HG03159 (cell line): Measurements from ENCODE around the gene TNFSF10.
A peak's percentile ranks its signal among the peaks of the same experiment; 100 is the strongest.
"Not testable (repeated sequence)": the region's sequence is repeated elsewhere in the genome, so short reads cannot be mapped to it uniquely, and the experiment has no call there.

ENCODE experiments used
- ATAC-seq: cut with Tn5 transposase; IDR thresholded peaks from one replicate; pipeline ENCODE4 v1.9.1; 2021; ENCODE audit warnings: mild to moderate bottlenecking, moderate library complexity; ENCODE audit not compliant: unreplicated experiment

The TNFSF10 gene

DNA sequence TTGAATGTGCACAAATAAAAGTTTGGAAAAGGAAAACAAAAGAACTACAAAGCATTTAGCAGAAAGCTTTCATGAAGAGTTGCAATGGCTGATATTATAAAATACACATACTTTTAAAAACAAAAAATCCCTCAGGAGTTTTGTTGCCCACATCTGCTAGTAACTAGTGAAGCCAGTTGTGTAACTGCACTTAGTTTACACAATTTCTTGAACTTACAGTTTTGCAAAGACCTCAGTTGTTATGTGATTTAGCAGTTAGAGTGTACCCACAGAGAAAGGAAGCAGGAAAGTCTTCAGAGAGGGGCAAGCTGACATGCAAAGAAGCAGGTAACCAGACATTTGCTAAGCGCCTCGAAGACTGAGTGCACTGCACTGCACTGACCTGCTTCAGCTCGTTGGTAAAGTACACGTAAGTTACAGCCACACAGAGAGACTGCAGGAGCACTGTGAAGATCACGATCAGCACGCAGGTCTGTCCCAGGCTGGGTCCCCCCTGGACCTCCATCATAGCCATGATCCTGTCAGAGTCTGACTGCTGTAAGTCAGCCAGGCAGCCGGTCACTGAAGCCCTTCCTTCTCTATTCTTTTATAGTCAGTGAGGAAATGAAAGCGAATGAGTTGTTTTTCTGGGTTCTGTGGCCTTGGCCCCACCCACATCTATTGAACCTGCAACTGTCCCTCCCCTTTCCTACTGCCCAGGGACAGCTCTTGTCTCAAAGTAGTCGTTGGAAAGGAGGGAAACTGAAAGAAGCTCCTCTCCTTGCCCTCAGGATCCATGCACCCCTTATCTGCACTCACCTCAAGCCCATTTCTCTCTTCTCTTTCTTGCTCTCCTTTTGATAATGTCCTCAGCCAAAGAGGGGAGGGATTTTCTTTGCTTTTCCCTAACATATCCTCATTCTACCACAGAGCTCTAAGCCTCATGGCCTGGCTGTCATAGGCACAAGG, at the start of gene TNFSF10:
TSS of gene TNFSF10 (minus strand) at position 560 of the 948 bp plus-strand sequence. CDS start at position 514, 46 bp downstream.
- ATAC-seq = peak; percentile 92

DNA sequence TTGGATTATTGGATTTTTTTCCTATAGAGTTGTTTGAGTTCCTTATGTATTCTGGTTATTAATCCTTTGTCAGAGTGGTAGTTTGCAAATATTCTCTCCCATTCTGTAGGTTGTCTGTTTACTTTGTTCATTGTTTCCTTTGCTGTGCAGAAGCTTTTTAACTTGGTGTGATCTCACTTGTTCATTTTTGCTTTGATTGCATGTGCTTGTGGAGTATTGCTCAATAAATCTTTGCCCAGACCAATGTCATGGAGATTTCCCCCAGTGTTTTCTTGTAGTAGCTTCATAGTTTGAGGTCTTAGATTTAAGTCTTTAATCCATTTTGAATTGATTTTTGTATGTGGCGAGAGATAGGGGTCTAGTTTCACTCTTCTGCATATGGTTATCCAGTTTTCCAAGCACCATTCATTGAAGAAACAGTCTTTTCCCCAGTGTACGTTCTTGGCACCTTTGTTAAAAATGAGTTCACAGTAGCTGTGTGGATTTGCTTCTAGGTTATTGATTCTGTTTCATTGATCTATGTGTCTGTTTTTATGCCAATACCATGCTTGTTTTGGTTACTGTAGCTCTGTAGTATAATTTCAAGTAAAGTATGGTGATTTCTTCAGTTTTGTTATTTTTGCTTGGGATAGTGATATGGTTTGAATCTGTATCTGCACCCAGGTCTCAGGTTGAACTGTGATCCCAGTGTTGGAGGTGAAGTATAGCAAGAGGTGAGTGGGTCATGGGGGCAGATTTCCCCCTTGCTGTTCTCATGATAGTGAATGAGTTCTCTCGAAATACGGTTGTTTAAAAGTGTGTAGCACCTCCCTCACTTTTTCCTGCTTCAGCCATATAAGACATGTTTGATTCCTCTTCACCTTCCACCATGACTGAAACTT, 46.1 kb upstream of the TNFSF10 start:
- no peak for ATAC-seq

DNA sequence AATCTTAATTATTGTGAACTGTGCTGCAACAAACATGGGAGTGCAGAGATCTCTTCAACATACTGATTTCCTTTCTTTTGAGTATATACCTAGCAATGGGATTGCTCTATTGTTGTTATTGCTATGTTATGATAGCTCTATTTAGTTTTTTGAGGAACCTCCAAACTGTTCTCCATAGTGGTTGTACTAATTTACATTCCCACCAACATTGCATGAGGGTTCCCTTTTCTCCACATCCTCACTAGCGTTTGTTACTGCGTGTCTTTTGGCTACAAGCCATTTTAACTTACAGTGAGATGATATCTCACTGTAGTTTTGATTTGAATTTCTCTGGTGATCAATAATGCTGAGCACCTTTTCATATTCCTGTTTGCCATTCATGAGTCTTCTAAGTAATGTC, 45.5 kb upstream of the TNFSF10 start:
- no peak for ATAC-seq

DNA sequence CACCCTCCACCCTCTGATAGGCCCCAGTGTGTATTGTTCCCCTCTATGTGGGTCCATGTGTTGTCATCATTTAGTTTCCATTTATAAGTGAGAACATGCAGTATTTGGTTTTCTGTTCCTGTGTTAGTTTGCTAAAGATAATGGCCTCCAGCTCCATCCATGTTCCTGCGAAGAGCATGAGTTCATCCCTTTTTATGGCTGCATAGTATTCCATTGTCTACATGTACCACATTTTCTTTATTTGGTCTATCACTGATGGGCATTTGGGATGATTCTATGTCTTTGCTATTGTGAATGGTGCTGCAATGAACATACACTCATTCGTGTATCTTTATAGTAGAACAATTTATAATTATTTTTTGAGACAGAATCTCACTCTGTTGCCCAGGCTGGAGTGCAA, 43.6 kb upstream of the TNFSF10 start:
- ATAC-seq = not testable (repeated sequence)

DNA sequence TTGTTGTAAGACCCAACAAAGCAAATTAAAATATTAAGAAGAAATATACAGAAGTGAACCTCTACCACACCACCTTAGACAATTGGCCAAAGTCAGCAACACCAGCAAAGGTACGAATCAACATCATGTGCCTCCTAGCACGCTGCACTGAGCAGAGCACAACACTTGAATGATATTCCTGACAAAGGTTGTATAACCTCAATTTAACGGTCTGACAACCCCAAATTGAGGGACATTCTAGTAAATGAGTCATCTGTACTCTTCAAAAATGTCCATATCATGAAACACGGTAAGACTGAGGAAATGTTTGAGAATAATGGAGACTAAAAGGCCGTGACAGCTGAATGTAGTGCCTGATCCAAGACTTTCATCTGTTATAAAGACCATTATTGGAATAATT, 41.3 kb upstream of the TNFSF10 start:
- no peak for ATAC-seq

DNA sequence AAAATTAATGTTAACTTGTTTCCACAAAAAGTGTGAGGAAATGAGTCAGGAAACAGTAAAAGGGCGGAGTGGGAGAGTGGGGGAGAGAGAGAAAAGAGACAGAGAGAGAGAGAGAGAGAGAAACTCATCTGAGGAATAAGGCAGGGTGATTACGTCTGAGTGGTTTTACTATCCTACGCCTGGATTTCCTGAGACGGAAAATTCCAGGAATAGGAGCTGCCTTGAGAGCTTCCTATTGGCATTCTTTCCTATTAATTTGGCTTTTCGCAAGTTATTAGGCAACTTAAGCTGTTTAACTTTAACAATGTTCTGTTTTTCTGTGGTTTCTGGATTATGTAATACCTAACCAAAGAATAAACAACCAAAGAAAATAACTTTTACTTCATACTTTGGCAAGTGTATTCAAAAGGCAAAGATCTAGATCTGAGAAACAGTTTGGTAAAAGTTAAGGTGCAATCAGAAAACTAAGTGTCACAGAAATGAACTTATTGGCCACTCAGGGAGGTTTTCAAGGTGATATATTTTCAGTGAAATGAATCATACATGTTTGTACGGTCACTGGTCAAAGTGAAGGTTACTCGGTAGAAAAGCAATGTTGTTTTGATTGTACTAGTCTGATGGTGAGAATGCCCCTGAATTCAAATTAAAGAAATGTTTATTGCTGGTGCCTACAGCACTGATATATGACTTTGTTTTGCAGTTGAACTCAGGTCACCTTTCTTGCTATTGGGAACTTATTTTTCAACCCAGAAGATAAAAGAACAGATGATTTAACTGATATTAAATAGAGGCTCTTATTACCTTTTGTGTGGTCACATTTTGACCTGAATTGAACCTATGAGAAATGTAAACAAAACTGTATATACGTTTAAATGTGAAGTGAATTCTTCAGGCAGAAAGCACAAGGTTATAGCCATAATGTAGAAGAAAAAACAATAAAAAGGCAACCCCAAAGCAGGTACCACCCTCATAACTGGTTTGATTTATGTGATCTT, 39.9 kb upstream of the TNFSF10 start:
- peak; percentile 68 for ATAC-seq

DNA sequence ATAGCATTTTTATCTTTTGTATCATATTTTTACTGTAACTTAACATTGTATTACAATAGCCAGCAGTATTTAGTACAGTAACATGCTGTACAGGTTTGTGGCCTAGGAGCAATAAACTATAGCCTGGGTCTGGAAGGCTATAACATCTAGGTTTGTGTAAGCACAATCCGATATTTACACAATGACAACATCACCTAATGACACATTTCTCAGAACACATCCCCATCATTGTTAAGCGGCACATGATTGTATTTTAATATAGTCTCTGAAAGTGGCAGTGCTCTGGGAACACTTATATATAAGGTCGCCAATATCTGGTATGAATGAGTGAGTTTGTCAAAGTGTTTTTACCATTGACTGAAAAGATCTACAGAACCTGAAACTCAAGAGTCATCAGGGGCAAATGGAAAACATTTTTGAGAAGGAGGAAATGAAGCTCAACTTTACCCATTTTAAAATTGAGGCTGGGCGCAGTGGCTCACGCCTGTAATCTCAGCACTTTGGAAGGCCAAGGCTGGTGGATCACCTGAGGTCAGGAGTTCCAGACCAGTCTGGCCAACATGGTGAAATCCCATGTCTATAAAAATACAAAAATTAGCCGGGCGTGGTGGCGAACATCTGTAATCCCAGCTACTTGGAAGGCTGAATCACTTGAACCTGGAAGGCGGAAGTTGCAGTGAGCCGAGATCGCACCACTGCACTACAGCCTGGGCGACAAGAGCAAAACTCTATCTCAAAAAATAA, 38.8 kb upstream of the TNFSF10 start:
- ATAC-seq = no peak

DNA sequence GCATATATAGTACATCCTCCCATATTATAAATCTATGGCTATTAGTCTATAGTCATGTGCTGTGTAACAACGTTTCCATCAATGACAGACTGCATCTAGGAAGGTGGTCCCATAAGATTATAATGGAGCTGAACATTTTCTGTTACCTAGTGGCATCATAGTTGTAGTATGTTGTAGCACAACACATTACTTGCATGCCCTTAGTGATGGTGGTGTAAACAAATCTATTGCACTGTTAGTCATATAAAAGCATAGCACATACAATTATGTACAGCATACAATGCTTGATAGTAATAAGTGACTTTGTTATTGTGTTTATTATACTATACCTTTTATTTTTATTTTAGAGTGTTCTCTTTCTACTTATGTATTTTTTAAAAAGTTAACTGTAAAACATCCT, 37.4 kb upstream of the TNFSF10 start:
- no peak for ATAC-seq

DNA sequence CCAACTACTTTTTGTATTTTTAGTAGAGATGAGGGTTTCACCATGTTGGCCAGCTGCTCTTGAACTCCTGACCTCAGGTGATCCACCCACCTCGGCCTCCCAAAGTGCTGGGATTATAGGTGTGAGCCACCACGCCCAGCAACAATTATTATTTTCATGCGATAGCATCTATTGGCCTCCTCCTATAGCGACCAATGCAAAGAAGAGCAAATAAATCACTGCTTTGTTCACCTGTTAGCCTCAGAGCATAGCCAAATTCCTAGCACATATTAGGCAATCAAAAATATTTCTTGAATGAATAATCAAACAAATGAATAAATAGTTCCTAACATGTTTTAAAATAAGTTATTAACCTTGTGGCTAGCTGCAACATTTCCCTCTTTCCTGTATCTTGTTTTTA, 36.8 kb upstream of the TNFSF10 start:
- ATAC-seq = no peak

DNA sequence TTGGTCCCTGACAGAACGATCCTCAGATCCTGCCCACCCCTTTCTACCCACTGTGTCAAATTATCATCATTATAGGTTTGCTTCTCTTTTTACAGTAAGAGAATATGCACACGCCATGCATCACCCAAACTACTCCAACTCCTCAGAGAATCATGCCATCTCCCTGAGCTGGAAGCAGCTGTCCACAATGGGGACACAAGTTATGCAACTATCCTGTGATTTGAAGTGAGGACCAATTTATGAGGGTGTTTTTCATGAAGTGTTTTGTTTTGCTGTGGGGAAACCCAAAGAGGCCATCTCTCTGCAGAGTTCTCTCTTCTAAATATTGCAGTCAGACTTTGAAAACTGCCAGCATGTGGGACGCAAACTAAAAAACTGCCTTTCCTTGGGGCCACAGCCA, 35.8 kb upstream of the TNFSF10 start:
- no peak for ATAC-seq

DNA sequence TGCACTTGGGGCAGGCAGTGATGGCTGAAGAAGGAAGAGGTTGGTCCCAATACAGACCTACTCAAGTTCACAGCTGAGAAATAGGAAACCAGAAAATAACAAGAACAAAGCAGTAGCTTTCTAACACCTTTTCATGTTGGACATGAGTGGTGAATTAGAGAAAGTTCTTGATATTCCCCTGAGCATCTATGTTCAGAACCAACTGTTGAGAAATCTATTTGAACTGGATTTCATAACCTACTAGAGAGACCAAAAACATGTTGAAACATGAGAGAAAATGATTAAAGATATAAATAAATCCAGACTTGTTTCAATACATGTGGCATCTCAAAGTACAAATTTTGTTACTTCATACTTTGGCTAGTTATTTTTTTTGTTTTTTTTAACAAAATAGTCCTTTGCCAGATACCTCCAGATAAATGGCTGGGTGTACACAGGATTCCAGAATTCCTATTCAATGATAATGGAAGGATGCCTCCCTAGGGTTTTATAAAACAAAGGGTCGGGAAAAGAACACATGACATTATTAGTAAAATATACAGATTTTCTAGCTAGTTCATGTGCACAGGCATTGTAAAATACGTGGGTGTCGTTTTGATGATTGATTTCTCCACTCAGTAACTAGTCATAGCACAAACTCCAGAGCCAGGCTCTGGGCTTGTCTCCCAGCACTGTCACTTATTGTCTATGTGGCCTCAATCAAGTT, 34.4 kb upstream of the TNFSF10 start:
- ATAC-seq = no peak

DNA sequence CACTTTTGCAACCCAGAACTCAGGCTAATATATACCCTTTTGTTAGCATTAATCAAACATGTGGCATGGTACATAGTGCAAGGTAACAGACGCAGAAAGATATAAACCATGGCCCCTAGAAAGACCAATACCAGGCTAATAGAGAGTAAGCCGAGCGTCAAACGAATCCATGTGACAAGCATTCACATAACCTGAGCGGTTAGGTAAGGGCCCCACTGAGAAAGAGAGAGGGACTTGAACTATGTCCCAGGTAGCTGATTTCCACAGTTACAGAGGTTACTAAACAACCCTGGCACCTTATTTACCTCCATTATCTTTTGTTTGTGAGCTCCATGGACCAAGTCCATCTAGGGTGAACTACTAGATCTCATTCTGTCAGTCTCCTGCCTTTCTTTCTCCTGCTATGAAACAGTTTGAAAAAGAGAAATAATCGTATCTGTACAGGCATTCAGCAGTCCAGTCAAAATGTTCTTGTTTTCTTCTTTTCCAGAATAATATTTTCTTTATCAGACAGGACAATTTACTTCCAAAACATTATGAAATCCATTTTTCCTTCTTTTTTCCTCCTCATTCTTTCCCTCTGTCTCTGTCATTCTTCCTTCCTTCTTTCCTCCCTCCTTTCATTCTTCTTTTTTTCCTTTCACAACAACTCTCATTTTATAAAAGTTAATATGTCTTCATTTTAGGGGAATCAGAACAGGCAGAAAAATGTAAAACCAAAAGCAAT, 30.5 kb upstream of the TNFSF10 start:
- no peak for ATAC-seq

DNA sequence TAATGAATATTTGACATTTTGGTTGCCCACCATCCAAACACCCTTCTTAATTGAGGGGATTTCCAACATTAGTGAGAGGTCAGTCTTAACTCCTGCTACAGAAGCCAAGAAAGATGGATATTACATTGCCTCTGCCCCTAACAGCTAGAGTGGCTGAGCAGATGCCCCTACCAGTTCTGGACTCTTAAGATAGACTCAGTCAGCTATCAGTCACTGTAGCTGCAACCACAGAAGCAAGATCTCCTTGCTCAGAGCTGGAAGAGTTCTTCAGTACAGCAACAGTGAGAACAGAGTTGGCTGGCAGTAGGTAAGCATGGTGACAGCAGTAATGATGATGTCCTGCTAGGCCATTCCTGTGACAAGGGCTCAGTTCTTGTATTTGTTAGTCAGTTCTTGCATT, 29.4 kb upstream of the TNFSF10 start:
- no peak for ATAC-seq

DNA sequence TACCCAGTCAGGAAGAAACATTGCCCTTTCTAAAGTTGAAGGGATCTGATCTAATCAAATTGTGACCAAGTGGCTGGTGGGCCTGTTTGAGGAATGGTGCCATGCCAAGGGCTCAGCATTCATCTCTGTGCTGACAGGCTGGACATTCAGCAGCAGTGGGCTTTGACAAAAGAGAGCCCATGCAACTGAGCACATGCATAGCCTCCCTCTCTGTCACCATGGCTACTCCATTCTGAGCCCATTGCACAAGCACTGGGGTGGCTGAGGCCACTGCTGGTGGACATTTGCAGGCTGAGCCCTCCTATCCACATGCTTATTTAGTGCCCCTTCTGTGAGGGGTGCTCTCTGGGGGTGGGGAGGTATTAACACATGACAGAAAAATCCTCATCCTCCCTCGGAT, 28.6 kb upstream of the TNFSF10 start:
- no peak for ATAC-seq

DNA sequence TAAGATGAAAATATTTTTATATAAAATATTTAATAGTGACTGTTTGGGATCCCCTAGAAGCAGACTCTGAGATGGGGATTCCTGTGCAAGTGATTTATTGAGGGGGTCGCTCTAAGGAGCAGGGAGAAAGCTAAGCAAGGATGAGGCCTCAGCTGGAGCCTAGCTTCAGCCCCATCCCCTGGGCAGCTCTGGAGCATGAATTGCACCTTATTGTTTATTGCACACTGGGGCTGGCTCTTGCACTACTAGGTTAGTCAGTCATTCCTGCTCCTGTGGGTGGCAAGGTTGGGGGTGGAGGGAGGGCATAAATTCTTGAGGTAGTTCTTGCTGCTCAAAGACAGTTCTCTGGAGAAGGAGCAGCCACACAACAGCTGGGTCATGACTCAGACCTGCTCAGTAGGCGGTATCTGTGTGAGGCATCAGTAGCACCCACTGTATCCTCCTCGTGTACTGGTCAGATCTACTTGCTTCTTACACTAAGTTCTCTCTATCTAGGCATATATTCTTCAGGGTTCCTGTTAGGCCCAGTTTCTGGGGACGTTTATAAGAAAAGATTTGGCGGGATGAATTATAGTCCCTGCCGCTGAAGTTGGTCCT, 27.2 kb upstream of the TNFSF10 start:
- ATAC-seq = peak; percentile 67

DNA sequence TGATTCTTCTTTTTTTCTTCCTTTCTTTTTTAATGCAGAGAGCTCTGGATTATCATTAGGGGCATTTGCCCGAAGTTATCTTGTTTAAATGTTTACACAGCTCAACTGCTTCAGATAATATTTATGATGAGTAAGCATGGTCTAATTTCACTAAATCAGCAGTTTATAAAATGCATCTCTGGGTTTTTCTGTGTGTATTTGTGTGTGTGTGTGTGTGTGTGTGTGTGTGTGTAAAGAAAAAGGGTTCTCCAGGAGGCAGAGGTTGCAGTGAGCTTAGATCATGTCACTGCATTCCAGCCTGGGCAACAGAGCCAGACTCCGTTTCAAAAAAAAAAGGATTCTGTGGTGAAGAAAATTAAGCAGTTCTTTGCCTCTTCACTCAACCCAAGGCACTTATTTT, 25.9 kb upstream of the TNFSF10 start:
- ATAC-seq = no peak

DNA sequence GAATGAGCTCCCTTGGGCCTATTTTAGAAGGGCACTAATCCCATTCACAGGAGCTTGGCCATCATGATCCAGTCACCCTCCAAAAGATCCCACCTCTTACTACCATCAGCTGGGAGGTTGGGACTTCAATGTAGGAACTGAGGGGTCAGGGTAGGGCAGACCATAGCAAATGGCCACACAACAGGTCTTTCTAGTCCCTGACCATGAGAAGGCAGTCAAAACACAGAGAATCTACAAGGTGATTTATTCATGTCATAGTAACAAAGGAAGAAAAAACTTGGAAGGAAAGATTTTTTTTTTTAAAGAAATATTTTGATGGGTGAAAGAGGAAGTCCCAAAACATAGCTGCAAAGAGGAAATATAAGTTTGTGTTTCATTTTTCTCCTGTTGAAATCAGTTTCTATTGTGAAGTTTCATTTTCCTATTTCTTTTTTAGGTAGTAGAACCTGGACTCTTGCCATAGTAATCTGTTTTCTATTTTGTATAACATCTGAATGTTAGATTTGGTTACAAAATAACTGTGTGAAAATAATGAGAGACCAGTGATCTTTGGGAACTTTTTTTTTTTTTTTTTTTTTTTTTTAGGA, 23.5 kb upstream of the TNFSF10 start:
- no peak for ATAC-seq

DNA sequence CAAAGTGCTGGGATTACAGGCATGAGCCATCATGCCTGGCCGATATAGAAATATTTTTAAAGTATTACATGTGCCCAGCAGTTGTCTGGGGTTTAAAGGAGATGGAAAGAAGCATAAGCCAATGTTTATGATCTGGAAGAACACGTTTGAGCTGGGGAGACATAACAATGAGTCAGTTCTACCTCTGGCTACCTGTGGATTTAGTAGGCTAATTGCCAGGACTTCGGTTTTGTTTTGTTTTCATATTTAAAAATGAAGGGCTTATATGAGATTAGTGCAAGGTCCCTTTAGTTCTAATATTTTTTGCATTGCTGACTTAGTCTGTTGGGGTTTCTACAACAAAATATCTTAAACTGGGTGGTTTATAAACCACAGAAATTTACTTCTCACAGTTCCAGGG, 22.9 kb upstream of the TNFSF10 start:
- no peak for ATAC-seq
